PFSK-1 (cell line): ENCODE data around the gene IQGAP3.

Source experiments
- FOXP2 ChIP-seq: optimal IDR thresholded peaks from 2 replicates; pipeline ENCODE3; 2011; ENCODE audit warnings: borderline replicate concordance, control low read depth, inconsistent platforms; ENCODE audit not compliant: insufficient read depth; ENCODE audit errors: extremely low read length, extremely low read depth
- POLR2AphosphoS5 ChIP-seq: IDR thresholded peaks from 2 replicates; pipeline ENCODE4 v1.6.1; 2012; ENCODE audit warnings: low read depth, mild to moderate bottlenecking, control low read depth, low read length, moderate library complexity
- REST ChIP-seq, 2 experiments: IDR thresholded peaks; 2 replicates each; pipeline versions ENCODE4 v1.6.1 to v1.8.0; 2011 to 2012; ENCODE audit warnings: low read depth in 2 of 2, low read length in 2 of 2, control low read depth in 1 of 2, inconsistent platforms in 1 of 2, mild to moderate bottlenecking in 1 of 2, moderate library complexity in 1 of 2; ENCODE audit not compliant: insufficient read depth in 1 of 2
- SIN3A ChIP-seq: IDR thresholded peaks from 2 replicates; pipeline ENCODE4 v1.6.1; 2012; ENCODE audit warnings: mild to moderate bottlenecking, low read length, moderate library complexity, borderline replicate concordance; ENCODE audit not compliant: insufficient read depth
- TAF1 ChIP-seq: IDR thresholded peaks from 2 replicates; pipeline ENCODE4 v1.6.1; 2012; ENCODE audit warnings: low read length, control low read depth, borderline replicate concordance; ENCODE audit not compliant: insufficient read depth

Gene IQGAP3

GRCh38 chr1:156612666-156613065, 40.3 kb upstream of the IQGAP3 start:
- TF ChIP-seq FOXP2: no peak
- TF ChIP-seq POLR2AphosphoS5: no peak
- no peak for TF ChIP-seq REST (IDR thresholded peaks at IDR 0.05; ENCODE audit: insufficient read depth in 1 of 2, low read depth in 2 of 2, low read length in 2 of 2)
- no peak for TF ChIP-seq SIN3A
- TF ChIP-seq TAF1: no peak

GRCh38 chr1:156608981-156609380, 36.6 kb upstream of the IQGAP3 start:
- no peak for TF ChIP-seq POLR2AphosphoS5
- no peak for TF ChIP-seq FOXP2
- no peak for TF ChIP-seq SIN3A
- no peak for TF ChIP-seq TAF1
- TF ChIP-seq REST (IDR thresholded peaks at IDR 0.05; ENCODE audit: insufficient read depth in 1 of 2, low read depth in 2 of 2, low read length in 2 of 2): no peak

GRCh38 chr1:156608036-156608674, 35.8 kb upstream of the IQGAP3 start:
- no peak for TF ChIP-seq TAF1

DNA sequence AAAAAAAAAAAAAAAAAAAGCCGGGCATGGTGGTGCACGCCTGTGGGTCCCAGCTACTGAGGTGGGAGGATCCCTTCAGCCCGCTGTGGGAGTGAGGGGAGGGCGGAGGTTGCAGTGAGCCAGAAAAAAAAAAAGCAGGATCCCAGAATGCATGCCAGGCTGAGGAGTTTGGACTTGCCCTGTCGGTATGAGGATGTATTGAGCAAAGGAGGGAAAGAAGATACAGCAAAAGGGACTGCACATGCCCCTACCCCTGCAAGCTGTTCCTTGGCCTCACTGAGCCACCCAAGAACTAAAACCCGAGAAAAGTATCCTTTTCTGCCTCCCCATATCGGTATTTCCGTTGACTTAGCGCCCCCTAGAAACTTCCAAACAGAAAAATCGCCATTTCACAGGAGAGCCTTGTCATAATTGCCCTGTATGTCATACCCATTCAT, 30.2 kb upstream of the IQGAP3 start:
- TF ChIP-seq FOXP2: no peak
- TF ChIP-seq REST (IDR thresholded peaks at IDR 0.05; ENCODE audit: insufficient read depth in 1 of 2, low read depth in 2 of 2, low read length in 2 of 2): no peak
- no peak for TF ChIP-seq TAF1
- TF ChIP-seq POLR2AphosphoS5: no peak
- no peak for TF ChIP-seq SIN3A

DNA sequence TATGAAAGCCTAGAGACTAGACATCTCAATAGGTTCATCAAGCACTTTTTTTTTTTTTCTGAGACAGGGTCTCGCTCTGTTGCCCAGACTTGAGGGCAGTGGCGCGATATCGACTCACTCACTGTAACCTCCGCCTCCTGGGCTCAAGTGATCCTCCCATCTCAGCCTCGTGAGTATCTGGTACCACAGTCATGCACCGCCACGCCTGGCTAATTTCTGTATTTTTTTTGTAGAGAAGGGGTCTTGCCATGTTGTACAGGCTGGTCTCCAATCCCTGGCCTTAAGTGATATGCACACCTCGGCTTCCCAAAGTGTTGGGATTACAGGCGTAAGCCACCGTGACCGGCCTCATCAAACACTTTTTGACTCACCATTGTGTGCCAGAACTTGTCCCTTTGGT, 29.5 kb upstream of the IQGAP3 start:
- no peak for TF ChIP-seq POLR2AphosphoS5
- no peak for TF ChIP-seq REST (IDR thresholded peaks at IDR 0.05; ENCODE audit: insufficient read depth in 1 of 2, low read depth in 2 of 2, low read length in 2 of 2)
- no peak for TF ChIP-seq FOXP2
- TF ChIP-seq TAF1: no peak
- TF ChIP-seq SIN3A: no peak
